GM19372 (cell line): ENCODE measurements around the gene EFNA2.

Source experiments
- ATAC-seq: cut with Tn5 transposase; IDR thresholded peaks from one replicate; pipeline ENCODE4 v1.9.1; 2021; ENCODE audit warnings: mild to moderate bottlenecking, low read depth, moderate library complexity; ENCODE audit not compliant: unreplicated experiment

Gene EFNA2

GRCh38 chr19:1282588-1283206 lies 3.0 kb upstream of the EFNA2 start:
- ATAC-seq, result no peak

- no peak for ATAC-seq
Measured at GRCh38 chr19:1283207-1283916, 2.3 kb upstream of the EFNA2 start.

- ATAC-seq, result no peak
Measured at GRCh38 chr19:1283917-1284292, 1.8 kb upstream of the EFNA2 start.

- ATAC-seq, result no peak
Measured at GRCh38 chr19:1284293-1284978, 1.2 kb upstream of the EFNA2 start.

GRCh38 chr19:1284979-1285736 lies 515 bp upstream of the EFNA2 start:
- ATAC-seq, result no peak

- no peak for ATAC-seq
Measured at GRCh38 chr19:1286487-1287353, 1.0 kb downstream of the EFNA2 start.

- no peak for ATAC-seq
Measured at GRCh38 chr19:1287354-1288225, 1.9 kb downstream of the EFNA2 start.

- ATAC-seq, result no peak
Measured at GRCh38 chr19:1288226-1288612, 2.5 kb downstream of the EFNA2 start.

GRCh38 chr19:1288833-1289685 lies 3.4 kb downstream of the EFNA2 start:
- ATAC-seq, result no peak

GRCh38 chr19:1289686-1290025 lies 4.0 kb downstream of the EFNA2 start:
- ATAC-seq, result no peak

GRCh38 chr19:1290196-1290702 lies 4.6 kb downstream of the EFNA2 start:
- no peak for ATAC-seq

- no peak for ATAC-seq
Measured at GRCh38 chr19:1290703-1291651, 5.3 kb downstream of the EFNA2 start.

- ATAC-seq, result no peak
Measured at GRCh38 chr19:1291761-1292418, 6.2 kb downstream of the EFNA2 start.

GRCh38 chr19:1292419-1293151 lies 6.9 kb downstream of the EFNA2 start:
- ATAC-seq, result no peak

GRCh38 chr19:1293782-1294604 lies 8.3 kb downstream of the EFNA2 start:
- no peak for ATAC-seq
